Loucy (cell line): Measurements from ENCODE around the gene AGFG1.

Source experiments
- CTCF ChIP-seq: fragments of 200-600 bp; sonication (generic); conservative IDR thresholded peaks from 2 replicates; pipeline ENCODE4 v1.5.1; 2014; ENCODE audit warnings: mild to moderate bottlenecking, antibody characterized with exemption, low read length
- EZH2phosphoT487 ChIP-seq: fragments of 200-600 bp; IDR thresholded peaks from 2 replicates; pipeline ENCODE4 v1.6.1; 2018; ENCODE audit warnings: antibody characterized with exemption, mild to moderate bottlenecking, moderate library complexity, borderline replicate concordance

- no peak for TF ChIP-seq CTCF
- TF ChIP-seq EZH2phosphoT487 = no peak
Observed at GRCh38 chr2:227466887-227467600, 4.9 kb upstream of the AGFG1 start.
